Measurements from ENCODE around the gene DCTN2.

Gene DCTN2

DNA sequence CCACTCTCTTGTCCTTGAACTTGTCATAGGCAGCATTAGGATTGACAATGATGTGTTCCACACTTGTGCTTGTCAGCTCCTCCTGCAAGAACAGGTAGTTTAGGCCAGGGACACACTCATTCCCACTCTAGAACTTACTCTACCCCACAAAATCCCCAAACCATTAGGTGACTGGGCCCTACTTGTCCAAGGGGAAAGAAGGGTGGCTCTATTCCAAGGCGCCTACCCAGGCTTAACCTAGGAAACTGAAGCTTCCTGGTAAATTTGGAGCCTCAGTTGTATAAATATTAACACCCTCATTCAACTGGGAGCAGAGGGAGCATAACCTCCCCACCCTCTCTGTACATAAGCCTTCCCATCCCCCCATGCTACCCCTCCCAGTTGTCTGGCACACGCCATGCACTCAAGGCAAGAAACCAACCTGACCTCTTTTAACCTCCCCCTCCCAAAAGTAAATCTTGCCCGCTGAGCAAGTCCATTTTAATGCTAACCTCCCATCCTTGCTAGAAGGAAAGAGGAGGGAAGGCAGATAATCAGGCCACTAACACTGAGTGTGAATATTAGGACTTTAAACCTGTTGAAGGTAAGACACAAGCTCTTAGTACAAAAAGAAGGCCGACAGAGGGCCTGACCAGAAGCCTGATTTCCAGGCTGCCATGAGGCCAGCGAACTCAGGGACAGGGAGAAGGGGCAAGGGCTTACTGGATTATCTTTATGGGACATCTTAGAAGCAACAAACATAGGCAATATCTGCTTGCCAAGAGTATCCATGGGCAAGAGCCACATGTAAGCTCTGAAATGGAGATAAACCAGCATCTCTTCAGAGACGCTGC lies 11.0 kb downstream of the DCTN2 start:
- in situ Hi-C loops (cut with MboI; ENCODE audit: low sequenced_read_pairs, unreplicated experiment), result no loop called here
- DNase-seq (ENCODE audit: low spot score), result no peak
- no peak for TF ChIP-seq CTCF (IDR thresholded peaks at IDR 0.05; ENCODE audit: borderline replicate concordance, control extremely low read depth, extremely low read depth, insufficient read depth, missing control alignments)

DNA sequence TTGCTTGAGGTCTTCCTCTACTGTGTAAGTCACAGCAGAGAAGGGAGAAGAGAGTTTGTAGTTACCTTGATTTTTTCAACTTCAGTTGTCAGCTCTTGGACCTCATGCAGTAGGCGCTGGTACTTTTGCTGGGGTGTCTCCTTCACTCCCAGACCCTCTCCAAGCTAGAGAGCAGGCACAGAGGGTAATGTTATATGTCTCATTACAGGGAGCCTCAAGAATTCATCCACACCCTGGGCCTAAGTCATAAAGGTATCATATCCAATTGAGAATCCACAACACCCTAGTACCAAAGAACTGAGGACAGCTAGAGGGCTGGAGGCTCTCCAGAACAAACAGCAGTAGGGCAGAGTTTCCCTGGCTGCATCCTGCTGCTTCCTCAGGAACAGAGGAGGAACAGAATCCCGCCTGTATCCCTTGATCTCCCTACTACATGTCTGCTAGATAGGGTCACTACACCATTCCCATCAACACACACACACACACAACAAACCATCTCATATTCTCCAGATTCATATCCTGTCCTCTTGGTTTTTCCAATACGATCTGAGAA lies 11.9 kb downstream of the DCTN2 start:
- no peak for DNase-seq (ENCODE audit: low spot score)
- no peak for TF ChIP-seq CTCF (IDR thresholded peaks at IDR 0.05; ENCODE audit: borderline replicate concordance, control extremely low read depth, extremely low read depth, insufficient read depth, missing control alignments)
- in situ Hi-C loops (cut with MboI; ENCODE audit: low sequenced_read_pairs, unreplicated experiment), result no loop called here

- no peak for DNase-seq (ENCODE audit: low spot score)
- TF ChIP-seq CTCF (IDR thresholded peaks at IDR 0.05; ENCODE audit: borderline replicate concordance, control extremely low read depth, extremely low read depth, insufficient read depth, missing control alignments), result no peak
- in situ Hi-C loops (cut with MboI; ENCODE audit: low sequenced_read_pairs, unreplicated experiment), result no loop called here
Observed at GRCh38 chr12:57534250-57534649, 12.7 kb downstream of the DCTN2 start.

DNA sequence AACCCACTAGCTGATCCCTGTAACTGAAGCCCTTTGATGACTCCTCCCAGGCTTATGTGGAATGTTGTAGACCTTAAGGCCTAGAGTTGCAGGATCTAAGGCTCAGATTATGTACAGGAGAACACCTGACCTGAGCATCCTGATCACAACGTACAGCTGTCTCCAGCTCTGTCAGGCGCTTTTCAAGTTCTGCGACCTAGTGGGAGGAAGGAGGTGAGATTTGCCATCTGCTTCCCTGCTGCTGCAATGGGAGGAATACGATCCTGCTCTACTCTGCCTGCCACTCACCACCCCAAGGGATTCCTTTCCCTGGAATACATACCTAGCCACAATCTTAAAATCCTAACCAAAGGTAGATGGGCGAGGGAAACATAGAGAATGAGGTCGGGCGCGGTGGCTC lies 13.9 kb downstream of the DCTN2 start:
- no peak for DNase-seq (ENCODE audit: low spot score)
- no peak for TF ChIP-seq CTCF (IDR thresholded peaks at IDR 0.05; ENCODE audit: borderline replicate concordance, control extremely low read depth, extremely low read depth, insufficient read depth, missing control alignments)
- in situ Hi-C loops (cut with MboI; ENCODE audit: low sequenced_read_pairs, unreplicated experiment), result no loop called here

- in situ Hi-C loops (cut with MboI; ENCODE audit: low sequenced_read_pairs, unreplicated experiment), result no loop called here
- no peak for TF ChIP-seq CTCF (IDR thresholded peaks at IDR 0.05; ENCODE audit: borderline replicate concordance, control extremely low read depth, extremely low read depth, insufficient read depth, missing control alignments)
- no peak for DNase-seq (ENCODE audit: low spot score)
Observed at GRCh38 chr12:57531836-57532235, 15.2 kb downstream of the DCTN2 start.

- no peak for TF ChIP-seq CTCF (IDR thresholded peaks at IDR 0.05; ENCODE audit: borderline replicate concordance, control extremely low read depth, extremely low read depth, insufficient read depth, missing control alignments)
- no peak for DNase-seq (ENCODE audit: low spot score)
- in situ Hi-C loops (cut with MboI; ENCODE audit: low sequenced_read_pairs, unreplicated experiment), result no loop called here
Observed at GRCh38 chr12:57530396-57531142, 16.4 kb downstream of the DCTN2 start.
